ENCODE data around the gene CYFIP2.
"Not testable (repeated sequence)": the region's sequence is repeated elsewhere in the genome, so short reads cannot be mapped to it uniquely, and the experiment has no call there.

Gene CYFIP2

DNA sequence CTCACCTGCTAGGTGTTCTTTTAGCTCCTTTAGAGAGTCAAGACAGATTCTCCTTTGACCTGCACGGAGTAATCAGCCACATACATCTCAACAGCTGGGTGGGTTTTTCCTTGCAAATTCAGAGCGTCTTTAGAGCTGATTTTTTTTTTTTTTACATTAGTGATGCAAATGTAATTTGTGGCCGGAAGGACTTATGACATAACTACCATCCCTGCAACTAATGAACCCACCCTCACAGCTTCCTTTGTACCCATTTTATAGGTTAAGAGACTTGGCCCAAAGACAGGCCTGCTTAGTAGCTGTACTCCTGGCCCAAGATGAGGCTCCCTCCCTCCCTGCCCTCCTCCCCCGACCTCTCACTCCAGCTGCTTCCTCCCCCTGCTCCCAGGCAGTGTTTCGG, 124.2 kb downstream of the CYFIP2 start:
- no peak for DNase-seq (ENCODE audit: low read depth in 2 of 2)

DNA sequence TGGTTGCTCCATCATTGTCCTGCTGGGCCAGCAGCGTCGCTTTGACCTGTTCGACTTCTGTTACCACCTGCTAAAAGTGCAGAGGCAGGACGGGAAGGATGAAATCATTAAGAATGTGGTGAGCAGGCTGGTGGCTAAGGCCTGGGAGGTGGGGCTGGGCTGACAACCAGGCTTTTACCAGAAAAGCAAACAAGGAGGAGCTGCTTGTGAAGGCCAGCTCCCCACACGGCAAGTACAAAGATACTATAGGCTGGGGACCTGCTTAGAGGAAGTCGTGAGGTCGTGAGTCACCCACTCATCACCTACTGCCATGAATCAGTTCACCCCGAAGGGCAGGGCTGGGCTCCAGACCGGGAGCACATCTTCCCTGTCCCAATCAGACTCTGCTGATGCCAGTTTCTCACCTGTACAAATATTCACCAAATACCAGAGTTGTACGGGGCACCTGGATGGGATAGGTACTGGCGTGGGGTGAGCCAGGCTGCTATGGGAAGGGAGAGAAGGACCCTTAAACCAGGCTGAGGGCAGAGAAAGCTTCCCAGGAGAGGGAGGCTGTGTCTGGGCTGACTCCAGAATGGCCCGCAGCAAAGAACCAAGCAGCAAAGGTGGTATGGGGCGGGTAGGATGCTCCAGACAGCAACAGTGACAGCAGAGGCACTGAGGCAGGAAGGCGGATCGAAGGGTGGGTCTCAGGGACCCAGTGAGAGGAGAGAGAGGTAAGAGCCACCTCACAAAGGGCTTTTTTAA, 124.8 kb downstream of the CYFIP2 start:
- DNase-seq (ENCODE audit: low read depth in 2 of 2) = peak; percentile 4 to 8

DNA sequence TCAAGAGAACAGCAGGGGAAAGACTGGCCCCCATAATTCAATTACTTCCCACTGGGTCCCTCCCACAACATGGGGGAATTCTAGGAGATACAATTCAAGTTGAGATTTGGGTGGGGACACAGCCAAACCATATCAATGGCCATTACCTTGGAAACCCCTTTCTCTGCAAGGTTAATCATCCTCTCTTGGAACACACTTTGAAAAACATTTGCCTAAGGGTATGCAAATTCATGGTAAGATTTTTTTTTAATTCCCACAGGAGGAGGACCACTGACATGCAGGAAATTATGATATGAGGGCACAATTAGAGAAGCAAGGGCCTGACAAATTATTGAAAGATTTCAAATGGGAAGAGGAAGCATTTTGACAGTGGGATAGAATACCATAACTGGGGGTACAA, 132.4 kb downstream of the CYFIP2 start:
- DNase-seq (ENCODE audit: low read depth in 2 of 2) = no peak

DNA sequence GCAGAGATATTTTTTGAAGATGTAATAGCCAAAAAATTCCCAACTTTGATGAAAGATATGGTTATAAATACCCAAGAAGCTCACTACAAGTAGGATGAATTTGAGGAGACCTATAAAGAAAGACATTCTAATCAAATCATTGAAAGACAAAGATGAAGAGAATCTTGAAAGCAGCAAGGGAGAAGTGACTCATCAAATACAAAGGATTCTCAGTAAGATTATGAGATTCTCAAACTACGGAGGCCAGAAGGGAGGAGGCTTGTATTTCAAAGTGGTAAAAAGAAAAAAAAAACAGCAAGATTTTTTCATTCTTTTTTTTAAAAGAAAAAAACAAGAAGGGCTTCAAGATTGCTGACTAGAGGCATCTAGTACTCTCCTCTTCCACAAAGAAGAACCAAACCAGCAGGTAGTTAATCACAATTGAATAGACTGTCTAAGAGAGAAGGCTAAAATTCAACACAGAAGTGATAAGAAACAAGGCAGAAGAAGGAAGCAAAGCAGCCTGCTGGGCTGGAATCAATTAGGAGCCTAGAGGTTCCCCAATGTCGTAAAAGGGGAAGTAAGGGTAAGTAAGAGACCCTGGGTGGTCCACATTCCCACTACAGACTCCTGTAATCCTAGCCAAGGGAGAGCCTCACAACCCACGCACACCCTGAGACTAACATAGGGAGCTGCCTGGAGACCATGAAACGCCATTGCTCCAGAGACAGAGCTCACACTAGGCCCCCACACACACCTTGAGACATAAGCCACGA, 135.0 kb downstream of the CYFIP2 start:
- DNase-seq (ENCODE audit: low read depth in 2 of 2) = no peak

DNA sequence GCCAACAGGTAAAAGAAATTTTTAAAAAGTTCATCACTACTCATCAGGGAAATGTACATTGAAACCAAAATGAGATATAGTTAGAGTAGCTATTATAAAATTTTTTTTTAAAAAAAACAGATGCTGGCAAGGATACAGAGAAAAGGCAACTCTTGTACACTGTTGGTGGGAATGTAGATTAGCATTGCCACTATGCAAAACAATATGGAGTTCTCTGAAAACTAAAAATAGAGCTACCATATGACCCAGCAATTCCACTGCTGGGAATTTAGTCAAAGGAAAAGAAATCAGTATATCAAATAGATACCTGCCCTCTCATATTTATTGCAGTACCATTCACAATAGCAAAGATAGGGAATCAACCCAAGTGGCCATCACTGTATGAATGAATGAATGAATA, 149.9 kb downstream of the CYFIP2 start:
- no peak for DNase-seq (ENCODE audit: low read depth in 2 of 2)

DNA sequence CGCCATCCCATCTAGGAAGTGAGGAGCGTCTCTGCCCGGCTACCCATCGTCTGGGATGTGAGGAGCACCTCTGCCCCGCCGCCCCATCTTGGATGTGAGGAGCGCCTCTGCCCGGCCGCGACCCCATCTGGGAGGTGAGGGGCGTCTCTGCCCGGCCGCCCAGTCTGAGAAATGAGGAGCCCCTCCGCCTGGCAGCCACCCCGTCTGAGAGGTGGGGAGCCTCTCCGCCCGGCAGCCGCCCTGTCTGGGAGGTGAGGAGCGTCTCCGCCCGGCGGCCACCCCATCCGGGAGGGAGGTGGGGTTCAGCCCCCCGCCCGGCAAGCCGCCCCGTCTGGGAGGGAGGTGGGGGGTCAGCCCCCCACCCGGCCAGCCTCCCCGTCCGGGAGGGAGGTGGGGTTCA, 153.6 kb downstream of the CYFIP2 start:
- not testable (repeated sequence) for DNase-seq (ENCODE audit: low read depth in 2 of 2)

DNA sequence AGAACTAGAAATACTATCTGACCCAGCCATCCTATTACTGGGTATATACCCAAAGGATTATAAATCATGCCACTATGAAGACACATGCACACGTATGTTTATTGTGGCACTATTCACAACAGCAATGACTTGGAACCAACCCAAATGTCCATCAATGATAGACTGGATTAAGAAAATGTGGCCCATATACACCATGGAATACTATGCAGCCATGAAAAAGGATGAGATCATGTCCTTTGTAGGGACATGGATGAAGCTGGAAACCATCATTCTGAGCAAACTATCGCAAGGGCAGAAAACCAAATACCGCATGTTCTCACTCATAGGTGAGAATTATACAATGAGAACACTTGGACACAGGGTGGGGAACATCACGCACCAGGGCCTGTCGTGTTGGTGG, 164.0 kb downstream of the CYFIP2 start:
- not testable (repeated sequence) for DNase-seq (ENCODE audit: low read depth in 2 of 2)

DNA sequence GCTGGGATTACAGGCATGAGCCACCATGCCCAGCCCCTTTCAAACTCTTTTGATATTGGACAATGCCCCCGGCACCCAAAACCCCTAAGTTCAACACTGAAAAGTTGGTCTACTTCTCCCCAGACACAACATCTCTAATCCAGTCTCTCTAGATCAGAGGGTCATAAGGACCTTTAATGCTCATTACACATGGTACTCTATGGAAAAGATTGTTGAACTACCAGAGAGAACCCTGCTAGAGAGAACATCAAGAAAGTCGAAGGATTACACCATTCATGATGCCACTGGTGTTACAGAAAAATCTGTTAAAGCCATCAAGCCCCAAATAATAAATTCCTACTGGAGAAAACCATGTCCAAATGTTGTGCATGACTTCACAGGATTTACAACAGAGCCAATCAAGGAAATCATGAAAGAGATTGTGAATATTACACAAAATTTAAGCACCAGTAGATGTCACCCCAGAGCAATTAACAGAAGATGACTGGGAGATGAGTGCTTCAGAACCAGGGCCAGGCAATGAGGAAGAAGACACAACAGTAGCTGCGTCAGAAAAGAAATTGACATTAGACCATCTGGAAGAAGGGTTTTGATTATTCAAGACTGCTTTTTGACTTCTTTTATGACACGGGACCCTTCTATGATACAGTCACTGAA, 165.7 kb downstream of the CYFIP2 start:
- DNase-seq (ENCODE audit: low read depth in 2 of 2) = no peak

DNA sequence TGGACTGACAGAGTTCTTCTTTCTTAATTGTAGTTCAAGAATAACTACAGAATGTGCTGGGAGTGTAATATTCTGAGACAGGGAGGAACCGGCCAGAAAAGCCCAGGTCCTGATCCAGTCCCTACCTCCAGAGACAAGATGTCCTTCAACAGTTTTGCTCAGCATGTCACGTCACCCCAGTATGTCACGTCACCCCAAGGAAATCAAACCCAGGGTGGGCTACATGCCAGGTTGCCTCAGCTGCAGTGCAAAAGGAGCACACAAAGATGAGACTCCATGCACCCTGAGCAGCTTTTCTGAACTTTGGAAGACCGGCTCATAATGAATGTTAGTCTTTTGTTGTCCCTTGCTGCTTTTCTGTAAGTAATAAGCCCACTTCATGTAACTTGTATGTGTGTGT, 168.2 kb downstream of the CYFIP2 start:
- DNase-seq (ENCODE audit: low read depth in 2 of 2) = no peak

DNA sequence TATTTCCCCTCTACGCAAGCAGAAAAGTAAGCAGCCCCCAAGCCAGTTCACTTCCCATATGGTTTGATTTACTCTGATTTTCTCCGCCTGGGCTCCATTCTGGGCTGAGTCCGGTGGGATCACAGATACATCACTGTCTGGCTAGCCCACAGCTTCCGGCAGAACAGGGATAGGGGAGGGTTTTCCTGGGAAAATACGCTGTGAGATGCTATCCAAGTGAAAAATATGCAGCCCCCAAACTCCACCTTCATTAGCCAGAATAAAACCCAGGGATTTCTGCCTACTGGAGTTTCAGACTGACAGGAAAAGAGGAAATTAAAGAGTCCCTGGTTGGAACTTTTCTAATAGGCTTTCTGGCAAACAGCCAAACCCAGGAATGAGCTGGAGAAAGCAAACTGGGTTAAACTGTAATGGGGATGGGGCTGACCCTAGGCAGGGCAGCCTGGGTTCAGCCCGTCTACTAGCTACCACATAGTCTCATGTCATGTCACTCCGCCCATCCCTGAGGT, 177.2 kb downstream of the CYFIP2 start:
- no peak for DNase-seq (ENCODE audit: low read depth in 2 of 2)

DNA sequence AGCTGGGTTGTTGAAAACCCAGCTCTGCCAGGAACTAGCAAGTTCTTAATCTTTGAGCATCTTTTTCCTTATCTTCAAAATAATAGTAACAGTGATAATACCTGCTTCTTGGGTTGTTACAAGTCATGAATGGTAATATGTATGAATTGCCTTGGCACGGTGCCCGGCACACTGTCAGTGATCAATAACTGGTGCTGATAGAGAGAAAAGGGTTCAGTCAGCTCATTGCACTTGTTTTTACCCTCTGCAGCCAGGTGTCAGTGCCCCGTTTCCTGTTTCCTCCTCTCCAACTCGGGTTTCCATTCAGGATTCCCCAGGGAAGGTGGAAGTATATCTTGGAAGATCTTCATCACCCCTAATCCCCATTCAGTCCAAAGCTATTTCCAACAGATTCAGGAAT, 178.3 kb downstream of the CYFIP2 start:
- no peak for DNase-seq (ENCODE audit: low read depth in 2 of 2)
